K562 (cell line): Measurements from ENCODE around the gene NT5DC1. TPM values are rescaled to one million over a fixed set of nuclear protein-coding genes. Genes with fewer than 3 reads are reported as not detected.

ENCODE experiments used
- ATAC-seq: fragments of 200-7000 bp; cut with Tn5 transposase; 3 replicates; pipeline ENCODE4 v1.9.1; 2020; ENCODE audit warnings: moderate library complexity
- BruUV-seq: library from RNA; stranded (reverse); fragments of 400-500 nt; replicated peaks from 2 replicates; lab custom pipeline; 2021; lab: Mats Ljungman, UMichigan
- CTCF ChIA-PET: fragments of 300-600 bp; formaldehyde crosslinking; extraction: SDS; loops from one replicate; lab custom pipeline; 2021; ENCODE audit warnings: low intra/inter-chr PET ratio; lab: Yijun Ruan, JAX
- POLR2A ChIA-PET: fragments of 300-600, 350-650 bp; sonication (Branson Sonifier 250); formaldehyde crosslinking; extraction: SDS; loops from one replicate; lab custom pipeline; 2021; ENCODE audit warnings: antibody characterized with exemption, inconsistent platforms; lab: Yijun Ruan, JAX
- DNase-seq, 4 experiments: peaks; one replicate each; pipeline versions ENCODE4 v3.0.0 to v3.0.0-alpha.2; 2011 to 2018; ENCODE audit warnings: low spot score in 3 of 4, mixed read lengths in 3 of 4; ENCODE audit errors: extremely low read depth in 1 of 4
- FAIRE-seq: peaks from 2 replicates; lab custom pipeline; 2011; peaks lifted over from hg19 to GRCh38; lab: Jason Lieb, UNC
- H2AFZ ChIP-seq: 2 replicates; pipeline ENCODE4 v1.6.0; 2011; ENCODE audit warnings: low read depth, low read length, control low read depth, inconsistent platforms
- H3K27ac ChIP-seq: fragments of 200-600 bp; 3 replicates; pipeline ENCODE4 v1.8.0; 2011; ENCODE audit warnings: low read depth, mild to moderate bottlenecking, control low read depth, inconsistent platforms, low read length, moderate library complexity, mixed read lengths; ENCODE audit errors: extremely low read depth
- H3K27me3 ChIP-seq, 2 experiments: fragments of 300-600 bp in 1 of 2; 2 replicates in 1 of 2; 3 replicates in 1 of 2; pipeline versions ENCODE4 v1.6.0 to v1.8.0; 2011; ENCODE audit warnings: inconsistent platforms in 2 of 2, low read length in 2 of 2, mild to moderate bottlenecking in 1 of 2, mixed read lengths in 1 of 2, moderate library complexity in 1 of 2; ENCODE audit not compliant: control insufficient read depth in 2 of 2, insufficient read depth in 2 of 2
- H3K36me3 ChIP-seq: fragments of 300-600 bp; 3 replicates; pipeline ENCODE4 v1.8.0; 2011; ENCODE audit warnings: mild to moderate bottlenecking, low read length, inconsistent platforms; ENCODE audit not compliant: control insufficient read depth, insufficient read depth
- H3K4me1 ChIP-seq, 2 experiments: fragments of 200-600 bp in 1 of 2; replicated peaks in 1 of 2; 2 replicates in 1 of 2; 3 replicates in 1 of 2; pipeline versions ENCODE4 v1.5.1 to v1.8.0; 2011; ENCODE audit warnings: inconsistent platforms in 2 of 2, low read length in 2 of 2, mild to moderate bottlenecking in 1 of 2, mixed read lengths in 1 of 2, moderate library complexity in 1 of 2; ENCODE audit not compliant: control insufficient read depth in 2 of 2, insufficient read depth in 2 of 2
- H3K4me2 ChIP-seq: 2 replicates; pipeline ENCODE4 v1.6.1; 2011; ENCODE audit warnings: low read length, control low read depth, inconsistent platforms, mixed read lengths; ENCODE audit not compliant: insufficient read depth
- H3K4me3 ChIP-seq: fragments of 200-600 bp; sonication (generic), shearing (Covaris generic); 2 replicates; pipeline ENCODE4 v1.5.1; 2016; ENCODE audit warnings: control low read depth, inconsistent platforms
- H3K79me2 ChIP-seq: fragments of 200-600 bp; 3 replicates; pipeline ENCODE4 v1.8.0; 2011; ENCODE audit warnings: low read length, inconsistent platforms; ENCODE audit not compliant: control insufficient read depth, insufficient read depth
- H3K9ac ChIP-seq, 2 experiments: 2 replicates each; pipeline versions ENCODE4 v1.6.0 to v1.6.1; 2011; ENCODE audit warnings: low read depth in 2 of 2, low read length in 2 of 2, control low read depth in 1 of 2, inconsistent platforms in 1 of 2, mild to moderate bottlenecking in 1 of 2, mixed read lengths in 1 of 2; ENCODE audit not compliant: insufficient read depth in 1 of 2
- H3K9me1 ChIP-seq: one replicate; pipeline ENCODE4 v1.6.0; 2011; ENCODE audit warnings: inconsistent platforms, mild to moderate bottlenecking, low read length, moderate library complexity; ENCODE audit not compliant: control insufficient read depth, insufficient read depth
- H3K9me3 ChIP-seq: replicated peaks from 2 replicates; pipeline ENCODE4 v1.5.1; 2011; ENCODE audit warnings: low read depth, low read length, inconsistent platforms; ENCODE audit not compliant: control insufficient read depth, insufficient read depth
- H4K20me1 ChIP-seq: replicated peaks from 2 replicates; pipeline ENCODE4 v1.6.1; 2011; ENCODE audit warnings: low read length, inconsistent platforms, mixed read lengths; ENCODE audit not compliant: control insufficient read depth, insufficient read depth
- ARID2 ChIP-seq: fragments of 450-650 bp; IDR thresholded peaks from 2 replicates; pipeline ENCODE4 v1.6.1; 2017; ENCODE audit warnings: antibody characterized with exemption, mild to moderate bottlenecking
- CBX5 ChIP-seq: IDR thresholded peaks from 2 replicates; pipeline ENCODE4 v1.6.1; 2014; ENCODE audit warnings: low read depth, borderline replicate concordance
- JUND ChIP-seq, 2 experiments: IDR thresholded peaks; 2 replicates in 1 of 2; 3 replicates in 1 of 2; pipeline ENCODE4 v1.6.1; 2011; ENCODE audit warnings: borderline replicate concordance in 2 of 2, low read depth in 2 of 2, low read length in 2 of 2, improper control_type of control experiment in 1 of 2, missing biosample characterization in 1 of 2, missing genetic modification characterization in 1 of 2, missing genetic modification reagents in 1 of 2
- LEF1 ChIP-seq: fragments of 450-650 bp; IDR thresholded peaks from 2 replicates; pipeline ENCODE4 v1.6.1; 2016; ENCODE audit warnings: mild to moderate bottlenecking
- NONO ChIP-seq, 2 experiments: fragments of 200-400 bp in 1 of 2; fragments of 450-650 bp in 1 of 2; formaldehyde crosslinking in 1 of 2; IDR thresholded peaks; 2 replicates each; pipeline ENCODE4 v1.6.1; 2017; ENCODE audit warnings: low read depth in 2 of 2, mild to moderate bottlenecking in 2 of 2, moderate library complexity in 2 of 2, low read length in 1 of 2
- RBM39 ChIP-seq: fragments of 200-400 bp; formaldehyde crosslinking; optimal IDR thresholded peaks from 2 replicates; pipeline ENCODE3; 2018; ENCODE audit warnings: low read depth, low read length
- ZNF133 ChIP-seq: fragments of 250-450 bp; sonication (Bioruptor Pico); IDR thresholded peaks from 2 replicates; pipeline ENCODE4 v1.4.0; 2020; ENCODE audit warnings: mild to moderate bottlenecking
- ZSCAN29 ChIP-seq: fragments of 450-650 bp; IDR thresholded peaks from 2 replicates; pipeline ENCODE4 v1.6.1; 2017
- WGBS: fragments of 100-300 bp; shearing (Covaris generic); methylation state at CpG from one replicate; pipeline ENCODE4 v1.1.6; 2016; ENCODE audit warnings: low coverage, mixed read lengths; ENCODE audit not compliant: insufficient coverage; ENCODE audit errors: missing lambda C conversion rate; 5-methylcytosine and 5-hydroxymethylcytosine counted together
- in situ Hi-C: fragments of 300-500 bp; cut with MboI; formaldehyde crosslinking; loops from 4 replicates; pipeline ENCODE4 v1.15.0; 2018; ENCODE audit warnings: inconsistent platforms, mixed read lengths
- intact Hi-C: fragments of 100-400 bp; cut with micrococcal nuclease; formaldehyde crosslinking; loops from 2 replicates; pipeline ENCODE4 v1.14.2; 2022
- polyA plus RNA-seq, 8 experiments: library from polyadenylated mRNA; depleted of rRNA in 4 of 8; stranded (reverse) in 5 of 8; unstranded in 3 of 8; fragments of >200 nt; fragmentation: Nextera tagmentation in 2 of 8; fragmentation: Illumina TruSeq in 1 of 8; extraction: Ambion mirVana in 2 of 8; extraction: Trizol in 1 of 8; gene quantifications; 2 replicates each; pipeline versions ENCODE4 v1.2.1 to v1.2.3, GENCODE V29; 2011 to 2014; ENCODE audit warnings: inconsistent platforms in 1 of 8, missing spikeins in 1 of 8
- total RNA-seq, 7 experiments: library from RNA; depleted of rRNA in 6 of 7; stranded (reverse); fragments of >200 nt in 6 of 7; fragmentation: Illumina TruSeq in 2 of 7; extraction: Trizol in 2 of 7; gene quantifications; 2 replicates each; pipeline versions ENCODE4 v1.2.1 to v1.2.3, GENCODE V29; 2011 to 2021; ENCODE audit warnings: low replicate concordance in 1 of 7
- TF ChIP-seq, protein P1 (sequence below), 2 experiments: fragments of 450-650 bp in 1 of 2; sonication (generic) in 1 of 2; formaldehyde crosslinking in 1 of 2; IDR thresholded peaks in 1 of 2; conservative IDR thresholded peaks in 1 of 2; 2 replicates each; pipeline versions ENCODE4 v1.6.1 to v1.8.1; 2016 to 2023; ENCODE audit warnings: mild to moderate bottlenecking in 2 of 2, moderate library complexity in 2 of 2, inconsistent platforms in 1 of 2, missing genetic modification reagents in 1 of 2
- TF ChIP-seq, protein P2 (sequence below): sonication (generic); formaldehyde crosslinking; IDR thresholded peaks from 2 replicates; pipeline ENCODE4 v1.8.1; 2023; ENCODE audit warnings: mild to moderate bottlenecking, missing genetic modification reagents

NT5DC1 gene
- total and polyA plus RNA-seq, 9 of the 15 experiments (the other 6 are each of a cell fraction or from before 2014, with no cell fraction given): 4.9 to 28.5 (median 16.3) TPM

DNA sequence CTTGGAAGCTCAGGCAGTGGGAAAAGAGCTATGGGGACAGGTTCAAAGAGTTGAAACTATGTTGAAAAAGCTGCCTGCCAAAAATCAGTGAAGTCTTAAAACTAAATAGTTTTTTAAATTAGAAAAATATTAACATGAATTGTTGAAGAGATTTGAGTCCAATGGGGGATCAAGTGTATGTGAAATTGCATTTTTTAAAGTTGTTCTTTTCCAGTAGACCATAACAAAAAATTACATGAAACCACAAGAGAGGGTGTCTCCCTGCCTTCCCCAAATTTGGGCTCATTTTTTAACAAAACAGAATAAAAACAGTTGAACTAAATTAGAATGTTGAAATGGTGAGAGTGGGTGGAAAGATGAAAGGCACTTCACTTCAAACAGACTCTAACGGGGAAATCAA lies 56.7 kb downstream of the NT5DC1 start:
- peak overlapping the region; percentile 61 for H3K4me2 ChIP-seq
- TF ChIP-seq RBM39: no peak
- TF ChIP-seq, all 486 proteins: peak for 0
- no peaks in the 10 kb centered on the region for H3K36me3 ChIP-seq
- WGBS: 18% methylated on average over 1 of the region's 1 CpG
- H3K9me1 ChIP-seq: no peaks in the 10 kb centered on the region
- H3K27me3 ChIP-seq: no peaks in the 10 kb centered on the region
- H4K20me1 ChIP-seq: no peaks in the 10 kb centered on the region
- H3K4me1 ChIP-seq: peaks cover 0 to 16% of the 10 kb centered on the region in 2 experiments; a peak in 3 of 5 replicates
- no peak for FAIRE-seq
- POLR2A ChIA-PET: interaction anchor here (1.0 to 1.2 kb wide), 2 partner anchors 11 to 13 kb away, joined by 3 to 4 read pairs; no protein-coding TSS in a partner anchor
- in situ Hi-C loops: no loop called here
- BruUV-seq: no TSS peak
- intact Hi-C loops: no loop called here
- no peaks in the 10 kb centered on the region for H3K79me2 ChIP-seq
- peak overlapping the region in 1 of 2 experiments; percentile 57; a peak in 1 of 4 replicates for H3K9ac ChIP-seq
- DNase-seq: no peak
- H3K9me3 ChIP-seq: no peaks in the 10 kb centered on the region
- ATAC-seq: no peak
- H3K4me3 ChIP-seq: no peak overlapping the region
- H2AFZ ChIP-seq: peak overlapping the region; percentile 86
- H3K27ac ChIP-seq: peak overlapping the region; percentile 79
- CTCF ChIA-PET: no interaction called here

DNA sequence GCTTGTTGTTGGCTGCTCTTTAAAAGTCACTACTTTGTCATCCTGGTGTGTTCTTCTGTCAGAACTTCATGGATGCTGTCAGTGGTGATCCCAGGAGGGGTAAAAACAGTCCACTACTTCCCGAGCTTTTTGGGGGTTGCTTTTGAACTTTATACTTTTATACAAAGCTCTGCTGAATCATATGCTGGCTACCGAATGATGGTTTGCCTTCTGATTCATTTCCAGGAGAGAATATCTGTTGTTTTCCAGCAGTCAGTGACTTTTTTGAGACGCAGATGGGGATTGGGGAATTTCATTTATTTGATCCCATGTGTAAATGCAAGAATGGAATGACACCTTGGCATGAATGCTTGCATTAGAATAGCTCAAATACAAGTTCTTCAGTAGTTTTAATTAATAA lies 58.0 kb downstream of the NT5DC1 start:
- Histone ChIP-seq H3K27ac (peak overlapping the region; percentile 21; the same call in 1 of the 3 replicates), H3K36me3 (no peaks in the 10 kb centered on the region), H3K9me1 (no peaks in the 10 kb centered on the region), H3K4me2 (no peak overlapping the region), H4K20me1 (no peaks in the 10 kb centered on the region), H3K9ac (no peak overlapping the region), H3K79me2 (no peaks in the 10 kb centered on the region), H3K4me3 (no peak overlapping the region), H2AFZ (peak overlapping the region; percentile 86; the same call in 1 of the 2 replicates), H3K27me3 (no peaks in the 10 kb centered on the region), H3K4me1 (peaks cover 0 to 16% of the 10 kb centered on the region in 2 experiments; a peak in 3 of 5 replicates), H3K9me3 (no peaks in the 10 kb centered on the region)
- ATAC-seq (peak; percentile 18; the same call in 1 of the 3 replicates), FAIRE-seq (no peak), DNase-seq (no peak)
- intact Hi-C loops: no loop called here
- POLR2A ChIA-PET: interaction anchor here (1.4 kb wide), 1 partner anchor 11 kb away, joined by 3 read pairs; no protein-coding TSS in a partner anchor
- CTCF ChIA-PET: no interaction called here
- no TSS peak for BruUV-seq
- WGBS: 26% methylated on average over 3 of the region's 3 CpGs
- in situ Hi-C loops: no loop called here
- TF ChIP-seq, protein P1, sequence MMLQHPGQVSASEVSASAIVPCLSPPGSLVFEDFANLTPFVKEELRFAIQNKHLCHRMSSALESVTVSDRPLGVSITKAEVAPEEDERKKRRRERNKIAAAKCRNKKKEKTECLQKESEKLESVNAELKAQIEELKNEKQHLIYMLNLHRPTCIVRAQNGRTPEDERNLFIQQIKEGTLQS (IDR thresholded peaks at IDR 0.05): no peak
- TF ChIP-seq, protein P1 (CRISPR knock-in tag; conservative IDR thresholded peaks at IDR 0.05): no peak
- TF ChIP-seq ZSCAN29 (no peak), ZNF133 (CRISPR knock-in tag) (no peak), CBX5 (no peak), JUND (IDR thresholded peaks at IDR 0.05; ENCODE audit: borderline replicate concordance, low read depth, low read length) (no peak), JUND (tag; IDR thresholded peaks at IDR 0.05; ENCODE audit: borderline replicate concordance, low read depth, low read length) (no peak), NONO (IDR thresholded peaks at IDR 0.05; ENCODE audit: low read depth in 2 of 2, low read length in 1 of 2) (no peak), LEF1 (no peak), ARID2 (no peak)
- TF ChIP-seq, protein P2, sequence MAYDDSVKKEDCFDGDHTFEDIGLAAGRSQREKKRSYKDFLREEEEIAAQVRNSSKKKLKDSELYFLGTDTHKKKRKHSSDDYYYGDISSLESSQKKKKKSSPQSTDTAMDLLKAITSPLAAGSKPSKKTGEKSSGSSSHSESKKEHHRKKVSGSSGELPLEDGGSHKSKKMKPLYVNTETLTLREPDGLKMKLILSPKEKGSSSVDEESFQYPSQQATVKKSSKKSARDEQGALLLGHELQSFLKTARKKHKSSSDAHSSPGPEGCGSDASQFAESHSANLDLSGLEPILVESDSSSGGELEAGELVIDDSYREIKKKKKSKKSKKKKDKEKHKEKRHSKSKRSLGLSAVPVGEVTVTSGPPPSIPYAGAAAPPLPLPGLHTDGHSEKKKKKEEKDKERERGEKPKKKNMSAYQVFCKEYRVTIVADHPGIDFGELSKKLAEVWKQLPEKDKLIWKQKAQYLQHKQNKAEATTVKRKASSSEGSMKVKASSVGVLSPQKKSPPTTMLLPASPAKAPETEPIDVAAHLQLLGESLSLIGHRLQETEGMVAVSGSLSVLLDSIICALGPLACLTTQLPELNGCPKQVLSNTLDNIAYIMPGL: no peak
